Spleen (tissue), 11 donors: Measurements from ENCODE around the gene UCK2. TPM values are rescaled to one million over a fixed set of nuclear protein-coding genes. Genes with fewer than 3 reads are reported as not detected.

Source experiments
- DNase-seq: peaks from one replicate; pipeline ENCODE4 v3.0.0-alpha.2; 2020
- H3K27ac ChIP-seq, 8 donors: fragments of 200-600 bp; sonication (generic) in 7 of 8; 1 replicate in 4 of 8; 2 replicates in 4 of 8; pipeline versions ENCODE4 v1.5.0 to v1.8.0; 2016 to 2021; ENCODE audit warnings: inconsistent platforms in 4 of 8, mild to moderate bottlenecking in 4 of 8, moderate library complexity in 1 of 8
- H3K27me3 ChIP-seq, 7 donors: fragments of 200-600 bp; sonication (generic) in 6 of 7; replicated peaks in 1 of 7; 1 replicate in 4 of 7; 2 replicates in 3 of 7; pipeline versions ENCODE4 v1.5.0 to v1.8.0; 2016 to 2021; ENCODE audit warnings: inconsistent platforms in 3 of 7, mild to moderate bottlenecking in 1 of 7
- H3K36me3 ChIP-seq, 6 donors: fragments of 200-600 bp; sonication (generic) in 5 of 6; 1 replicate in 4 of 6; 2 replicates in 2 of 6; pipeline versions ENCODE4 v1.5.0 to v1.8.0; 2016 to 2021; ENCODE audit warnings: inconsistent platforms in 2 of 6
- H3K4me1 ChIP-seq, 6 donors: fragments of 200-600 bp; sonication (generic) in 5 of 6; 1 replicate in 3 of 6; 2 replicates in 3 of 6; pipeline versions ENCODE4 v1.5.0 to v1.8.0; 2016 to 2021; ENCODE audit warnings: inconsistent platforms in 3 of 6
- H3K4me3 ChIP-seq, 8 donors: fragments of 200-600 bp; sonication (generic) in 7 of 8; 1 replicate in 4 of 8; 2 replicates in 4 of 8; pipeline versions ENCODE4 v1.5.0 to v1.8.0; 2016 to 2021; ENCODE audit warnings: inconsistent platforms in 4 of 8, mild to moderate bottlenecking in 4 of 8, moderate library complexity in 2 of 8
- H3K9me3 ChIP-seq, 8 donors: fragments of 200-600 bp; sonication (generic) in 7 of 8; 1 replicate in 4 of 8; 2 replicates in 4 of 8; pipeline versions ENCODE4 v1.5.0 to v1.8.0; 2016 to 2021; ENCODE audit warnings: inconsistent platforms in 4 of 8
- CTCF ChIP-seq, 11 experiments: fragments of 200-600 bp in 7 of 11; fragments of 450-650 bp in 4 of 11; sonication (generic) in 4 of 11; IDR thresholded peaks in 8 of 11; conservative IDR thresholded peaks in 3 of 11; 1 replicate in 7 of 11; 2 replicates in 4 of 11; pipeline versions ENCODE4 v1.4.0 to v1.8.0; 2016 to 2021; ENCODE audit warnings: antibody characterized with exemption in 11 of 11, inconsistent platforms in 4 of 11, mild to moderate bottlenecking in 1 of 11
- POLR2A ChIP-seq, 3 donors: fragments of 450-650 bp; IDR thresholded peaks; one replicate each; pipeline ENCODE4 v1.5.1; 2017; ENCODE audit warnings: antibody characterized with exemption in 3 of 3, mild to moderate bottlenecking in 1 of 3
- POLR2AphosphoS5 ChIP-seq, 3 donors: sonication (generic); formaldehyde crosslinking; IDR thresholded peaks; one replicate each; pipeline ENCODE4 v1.5.1; 2017; ENCODE audit warnings: antibody characterized with exemption in 3 of 3
- WGBS, 5 donors: extraction: QIAGEN DNeasy Blood & Tissue Kit in 3 of 5; methylation state at CpG; one replicate each; pipeline versions ENCODE4 v1.1.5 to v1.1.7; 2013 to 2018; 5-methylcytosine and 5-hydroxymethylcytosine counted together
- intact Hi-C: fragments of 100-400 bp; cut with DNase I; formaldehyde crosslinking; loops from one replicate; pipeline ENCODE4 v1.15.0; 2023; ENCODE audit warnings: low total_unique reads
- polyA plus RNA-seq, 3 donors: library from polyadenylated mRNA; stranded (reverse); fragments of 200-250 nt; gene quantifications; one replicate each; pipeline ENCODE4 v1.2.1, GENCODE V29; 2013
- total RNA-seq, 7 donors: library from RNA; depleted of rRNA in 3 of 7; stranded (reverse); fragments of >200 nt in 3 of 7; fragmentation: NEBNext Ultra II Directional in 4 of 7; extraction: Animal tissue kit (Norgen Biotek cat#: 25700) in 4 of 7; gene quantifications; one replicate each; pipeline versions ENCODE4 v1.1.0 to v1.2.1, GENCODE V29; 2016 to 2021
- donor health status: healthy with polysubstance abuse.
- donor health status: DM: no; HTN: no; CAD: no; lungs with moderate emphysema.
- donor health status: DM: no; HTN: no; CAD: no.
- donor health status: Bipolar disorder and iron deficiency.
- donor health status: healthy.
- donor health status: DM: no; HTN: no; CAD: no.
- donor health status: DM: yes; HTN: yes; CAD: no.

Gene UCK2
- total and polyA plus RNA-seq, 10 donors = 9.8 to 18.3 (median 16.0) TPM

GRCh38 chr1:165879946-165880345, 52.5 kb downstream of the UCK2 start:
- no peak overlapping the region for H3K27ac ChIP-seq
- intact Hi-C loops = no loop called here
- WGBS, 5 donors = 91 to 95% (median 94%) methylated on average over 4 of the region's 4 CpGs
- no peak overlapping the region for H3K4me3 ChIP-seq
- no peak for TF ChIP-seq CTCF (IDR thresholded peaks at IDR 0.05 in 8 of 11, conservative IDR thresholded peaks at IDR 0.05 in 3 of 11)
- TF ChIP-seq POLR2AphosphoS5 (IDR thresholded peaks at IDR 0.05) = no peak
- TF ChIP-seq POLR2A (IDR thresholded peaks at IDR 0.05) = no peak
- H3K4me1 ChIP-seq = peaks cover 0 to 46% (median 17%) of the 10 kb centered on the region in 6 donors
- no peak for DNase-seq
- H3K36me3 ChIP-seq = no peaks in the 10 kb centered on the region
- no peaks in the 10 kb centered on the region for H3K27me3 ChIP-seq
- peaks cover 0 to 6% (median 0%) of the 10 kb centered on the region in 8 donors for H3K9me3 ChIP-seq

GRCh38 chr1:165880993-165881392, 53.6 kb downstream of the UCK2 start:
- no peaks in the 10 kb centered on the region for H3K36me3 ChIP-seq
- H3K27me3 ChIP-seq = no peaks in the 10 kb centered on the region
- H3K27ac ChIP-seq = no peak overlapping the region
- peaks cover 0 to 46% (median 15%) of the 10 kb centered on the region in 6 donors for H3K4me1 ChIP-seq
- DNase-seq = no peak
- H3K9me3 ChIP-seq = peaks cover 0 to 6% (median 0%) of the 10 kb centered on the region in 8 donors
- H3K4me3 ChIP-seq = no peak overlapping the region
- no peak for TF ChIP-seq POLR2A (IDR thresholded peaks at IDR 0.05)
- TF ChIP-seq POLR2AphosphoS5 (IDR thresholded peaks at IDR 0.05) = no peak
- no peak for TF ChIP-seq CTCF (IDR thresholded peaks at IDR 0.05 in 8 of 11, conservative IDR thresholded peaks at IDR 0.05 in 3 of 11)
- intact Hi-C loops = no loop called here
- 91 to 95% (median 93%) methylated on average over 5 of the region's 5 CpGs for WGBS, 5 donors

- WGBS, 5 donors = 76 to 83% (median 79%) methylated on average over 3 of the region's 3 CpGs
Observed at GRCh38 chr1:165882168-165882837, 54.9 kb downstream of the UCK2 start.

More at GRCh38 chr1:165882168-165882837, 54.9 kb downstream of the UCK2 start:
- intact Hi-C loops = no loop called here
- Histone ChIP-seq H3K9me3 (peaks cover 0 to 6% (median 0%) of the 10 kb centered on the region in 8 donors), H3K4me3 (no peak overlapping the region), H3K27ac (peak overlapping the region in 1 of 8 donors; percentile 70), H3K4me1 (peaks cover 0 to 49% (median 15%) of the 10 kb centered on the region in 6 donors), H3K36me3 (no peaks in the 10 kb centered on the region), H3K27me3 (no peaks in the 10 kb centered on the region)
- DNase-seq = no peak
- no peak for TF ChIP-seq CTCF (IDR thresholded peaks at IDR 0.05 in 8 of 11, conservative IDR thresholded peaks at IDR 0.05 in 3 of 11)
- no peak for TF ChIP-seq POLR2AphosphoS5 (IDR thresholded peaks at IDR 0.05)
- no peak for TF ChIP-seq POLR2A (IDR thresholded peaks at IDR 0.05)
